HL-60/S4 (cell line): Measurements from ENCODE around the gene PRDM2.

Experiments used
- in situ Hi-C: fragments of 300-500 bp; cut with MboI; formaldehyde crosslinking; loops from 2 replicates; pipeline ENCODE4 v1.14.3; 2022; ENCODE audit warnings: low sequenced_read_pairs

PRDM2 gene

DNA sequence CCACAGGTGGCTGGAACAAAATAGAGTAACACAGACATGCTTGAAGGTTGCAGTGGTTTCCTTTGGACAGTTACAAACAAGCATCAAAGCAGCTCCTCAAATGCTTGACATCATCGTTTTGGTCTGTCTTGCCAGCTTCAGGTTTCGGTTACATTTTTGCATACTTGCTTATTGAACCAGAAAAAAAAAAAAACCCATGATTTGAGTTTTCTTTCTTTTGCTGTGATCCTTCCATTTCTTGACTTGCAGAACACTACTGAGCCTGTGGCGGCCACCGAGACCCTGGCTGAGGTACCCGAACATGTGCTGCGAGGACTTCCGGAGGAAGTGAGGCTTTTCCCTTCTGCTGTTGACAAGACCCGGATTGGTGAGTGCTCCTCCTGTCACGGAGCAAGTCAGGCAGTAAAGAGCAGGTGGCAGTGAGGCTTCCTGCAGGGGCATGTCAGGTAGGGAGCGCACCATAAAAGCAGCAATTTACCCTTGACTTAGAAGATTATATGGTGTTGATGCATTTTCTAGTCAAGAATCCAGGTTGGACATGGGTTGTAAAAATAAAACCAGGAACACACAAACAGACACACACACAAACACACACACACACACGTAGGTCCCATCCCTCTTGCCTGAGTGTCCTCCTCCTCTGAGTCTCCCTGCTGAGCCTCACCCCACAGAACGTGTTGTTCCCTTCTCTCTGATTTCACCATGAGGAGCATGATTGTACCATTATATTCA, 30.9 kb downstream of the PRDM2 start:
- in situ Hi-C loops = no loop called here

DNA sequence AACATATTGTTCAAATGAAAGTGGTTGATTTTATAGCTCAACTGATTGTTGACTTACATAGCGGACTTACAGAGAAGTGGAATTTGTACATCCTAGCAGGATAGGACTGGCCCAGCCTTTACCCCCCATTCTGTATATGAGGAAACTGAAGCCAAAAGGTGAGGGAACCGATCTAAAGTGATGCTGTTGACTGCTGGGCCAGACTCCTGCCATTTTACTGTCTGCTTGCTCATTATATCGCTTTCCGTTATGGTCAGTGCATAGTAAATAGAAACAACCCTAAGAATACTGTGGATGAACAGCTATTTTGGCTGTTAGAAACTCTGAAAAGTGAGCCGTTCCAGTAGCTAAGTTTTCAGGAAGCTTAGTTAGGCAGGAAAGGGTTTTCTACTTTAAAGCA, 31.9 kb downstream of the PRDM2 start:
- in situ Hi-C loops = no loop called here

DNA sequence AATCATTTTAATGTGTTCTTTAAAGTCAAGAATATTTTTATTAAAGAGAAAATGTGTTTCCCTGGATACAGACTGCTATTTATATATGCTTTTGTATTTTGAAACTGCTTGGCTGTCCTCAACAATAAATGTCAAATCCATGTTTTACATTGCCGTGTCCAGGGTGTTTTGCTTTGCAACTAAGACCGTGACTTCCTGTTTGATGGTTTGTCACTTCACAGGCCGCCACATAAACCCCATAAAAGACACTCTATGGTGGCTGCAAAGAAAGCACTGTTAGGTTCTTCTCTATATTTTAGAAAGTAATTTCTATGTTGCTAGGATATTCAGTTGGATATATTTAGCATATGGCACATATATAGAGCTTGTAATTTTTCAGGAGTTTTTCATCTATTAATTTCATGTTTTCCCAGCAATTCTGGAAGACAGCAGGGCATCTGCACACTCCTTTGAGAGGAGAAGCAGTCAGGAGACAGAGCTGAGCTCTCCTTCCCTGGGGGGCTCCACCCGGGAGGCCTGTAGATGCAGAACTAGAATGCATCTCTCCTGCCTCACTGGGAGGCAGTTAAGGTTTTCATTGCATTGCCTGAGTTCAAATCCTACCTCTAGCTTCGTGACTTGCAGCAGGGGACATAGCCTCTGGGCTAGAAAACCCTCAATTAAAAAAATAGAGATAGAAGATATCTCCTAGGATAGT, 33.1 kb downstream of the PRDM2 start:
- in situ Hi-C loops = no loop called here

DNA sequence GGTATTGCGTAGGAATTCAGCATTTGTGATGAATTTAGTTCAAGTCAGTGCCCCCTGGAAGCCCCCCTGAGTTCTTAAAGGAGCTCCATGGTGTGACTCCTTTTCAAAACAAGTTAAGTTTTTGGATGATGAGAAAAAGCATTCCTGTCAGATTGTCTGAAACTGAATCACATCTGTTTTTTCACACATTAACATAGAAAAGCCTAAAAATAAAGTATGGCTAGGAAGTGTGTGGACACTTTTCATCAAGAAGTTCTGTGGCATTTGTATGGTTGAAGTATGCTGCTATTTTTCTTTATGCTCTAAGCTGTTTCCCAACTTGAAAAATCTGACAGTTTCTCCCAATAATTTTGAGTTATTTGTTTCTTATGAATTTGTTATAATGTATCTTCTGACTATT, 33.7 kb downstream of the PRDM2 start:
- in situ Hi-C loops = no loop called here

DNA sequence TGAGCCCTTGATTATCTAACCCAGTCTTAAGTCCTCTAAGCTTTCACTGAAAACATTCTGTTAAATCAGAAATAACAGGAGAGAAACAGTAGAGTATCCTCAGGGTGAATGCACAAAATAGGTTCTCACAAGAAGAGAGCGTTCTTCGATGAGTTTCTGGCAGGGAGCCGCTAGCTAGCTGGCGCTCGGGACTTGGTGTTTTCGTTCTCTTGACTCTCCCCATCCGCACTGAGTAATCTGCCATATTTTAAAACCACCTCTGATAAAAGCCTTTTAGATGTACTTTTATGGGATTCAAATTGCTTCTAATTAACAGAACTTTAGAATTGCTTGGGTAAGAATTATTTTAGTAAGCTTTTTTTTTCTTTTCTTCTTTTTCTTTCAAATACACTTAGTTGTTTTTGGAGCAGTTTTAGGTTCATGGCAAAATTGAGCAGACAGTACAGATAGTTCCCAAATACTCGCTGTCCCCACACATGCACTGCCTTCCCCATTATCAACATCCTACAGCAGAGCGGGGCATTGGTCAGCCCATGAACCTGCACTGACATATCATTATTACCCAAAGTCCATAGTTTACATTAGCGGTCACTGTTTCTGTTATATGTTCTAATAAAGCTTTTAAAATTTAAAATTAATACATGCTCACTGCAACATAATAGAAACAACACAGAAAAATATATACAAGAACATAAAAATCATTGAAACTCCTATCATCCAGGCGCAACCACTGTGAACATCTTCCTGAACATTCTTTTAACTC, 35.4 kb downstream of the PRDM2 start:
- in situ Hi-C loops = no loop called here

DNA sequence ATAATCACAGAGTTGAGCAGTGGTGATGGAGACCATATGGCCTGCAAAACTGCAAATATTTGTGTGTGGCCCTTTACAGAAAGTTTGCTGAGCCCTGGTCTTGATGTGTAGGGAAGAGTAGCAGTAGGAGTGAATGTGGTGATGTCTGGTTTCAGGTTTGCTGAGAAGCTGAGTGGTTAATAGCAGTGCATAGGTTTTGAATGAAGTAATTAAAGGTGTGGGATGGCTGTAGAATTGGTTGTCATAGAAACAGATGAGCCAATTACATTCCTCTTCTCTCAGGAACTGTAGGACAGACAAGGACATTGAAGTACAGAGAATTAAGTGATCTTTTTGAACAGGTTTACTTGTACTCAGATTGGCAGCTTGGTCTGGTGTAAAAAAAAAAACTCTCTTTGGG, 37.4 kb downstream of the PRDM2 start:
- in situ Hi-C loops = no loop called here

DNA sequence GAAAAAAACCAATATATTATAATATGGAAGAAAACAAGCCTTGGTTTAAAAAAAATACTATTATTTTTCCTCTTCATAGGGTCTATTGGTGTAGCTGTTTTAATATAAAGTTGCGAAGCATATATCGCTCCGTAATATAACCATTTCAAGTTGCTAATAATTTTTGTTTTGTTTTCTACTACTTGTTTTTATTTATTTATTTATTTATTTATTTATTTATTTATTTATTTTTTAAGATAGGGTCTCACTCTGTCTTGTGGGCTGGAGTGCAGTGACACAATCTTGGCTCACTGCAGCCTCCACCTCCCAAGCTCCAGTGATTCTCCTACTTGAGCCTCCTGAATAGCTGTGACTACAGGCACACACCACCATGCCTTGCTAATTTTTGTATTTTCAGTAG, 46.4 kb downstream of the PRDM2 start:
- in situ Hi-C loops = no loop called here

DNA sequence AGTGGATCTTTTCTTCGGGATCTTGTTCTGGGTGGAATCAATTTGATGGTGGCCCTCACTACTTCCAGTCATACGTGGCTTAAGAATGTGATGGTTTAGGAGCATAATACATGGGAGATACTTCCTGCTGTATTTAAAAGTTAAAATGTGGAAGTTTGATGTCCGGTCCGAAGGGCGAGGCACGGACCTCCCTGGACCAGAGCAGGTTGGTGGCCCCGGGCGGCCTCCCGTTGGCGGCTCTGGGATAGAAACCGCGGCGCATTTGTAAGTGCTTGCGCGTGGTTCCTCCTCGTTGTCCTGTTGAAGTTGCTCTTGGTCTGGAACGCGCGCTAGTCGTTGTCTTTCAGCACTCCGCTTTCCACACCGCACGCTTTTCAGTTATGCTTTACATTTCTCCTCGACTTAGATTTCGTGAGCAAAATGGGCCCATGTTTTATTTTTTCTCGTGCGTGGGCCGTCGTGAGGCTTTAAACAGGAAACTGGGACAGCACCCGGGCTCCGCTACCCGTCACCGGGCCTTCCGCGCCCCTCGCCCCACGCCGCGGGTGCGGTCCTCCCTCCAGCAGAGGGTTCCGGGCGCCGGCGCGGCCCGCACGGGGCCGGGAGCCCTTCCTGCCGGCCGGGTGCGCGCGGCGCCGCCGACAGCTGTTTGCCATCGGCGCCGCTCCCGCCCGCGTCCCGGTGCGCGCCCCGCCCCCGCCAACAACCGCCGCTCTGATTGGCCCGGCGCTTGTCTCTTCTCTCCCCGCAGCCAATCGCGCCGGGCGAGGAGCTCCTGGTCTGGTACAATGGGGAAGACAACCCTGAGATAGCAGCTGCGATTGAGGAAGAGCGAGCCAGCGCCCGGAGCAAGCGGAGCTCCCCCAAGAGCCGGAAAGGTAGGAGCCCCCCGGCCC, 48.9 kb downstream of the PRDM2 start:
- in situ Hi-C loops = no loop called here

DNA sequence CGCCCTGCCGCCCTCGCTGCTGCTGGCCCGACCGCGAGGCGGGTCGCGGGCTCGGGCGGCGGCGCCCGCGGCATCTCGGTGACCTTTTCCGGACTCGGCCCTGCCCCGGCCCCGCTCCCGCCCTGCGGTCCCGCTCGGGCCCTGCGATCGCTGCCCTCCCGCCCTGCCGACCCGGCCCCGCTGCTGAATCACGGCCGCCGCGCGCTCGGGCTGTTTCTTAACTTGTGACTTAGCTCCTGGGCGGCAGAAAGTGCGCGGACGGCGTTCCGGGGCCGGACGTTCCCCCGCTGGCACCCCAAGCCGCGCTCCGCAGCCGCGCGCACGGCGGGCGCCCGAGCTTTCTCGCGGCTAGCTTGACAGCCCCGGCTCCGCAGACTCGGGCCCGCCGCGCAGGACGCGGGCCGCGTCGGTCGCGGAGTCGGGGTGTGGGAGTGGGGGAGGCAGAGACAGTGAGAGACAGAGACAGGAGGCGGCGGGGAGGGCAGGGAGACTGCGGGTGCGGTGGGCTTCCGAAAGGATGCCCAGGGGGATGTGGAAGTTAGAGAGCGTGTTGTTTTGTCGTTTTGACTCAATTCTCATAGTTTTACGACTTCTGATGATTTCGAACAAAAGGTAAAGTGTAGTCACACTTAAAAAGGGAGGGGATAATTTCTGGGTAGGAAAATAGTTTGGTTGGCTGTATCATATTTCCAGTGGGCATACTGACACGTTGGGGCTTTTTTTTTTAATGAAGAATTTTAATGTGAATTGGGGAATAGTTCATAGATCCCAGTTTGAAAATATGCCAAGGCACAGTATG, 49.8 kb downstream of the PRDM2 start:
- in situ Hi-C loops = no loop called here

DNA sequence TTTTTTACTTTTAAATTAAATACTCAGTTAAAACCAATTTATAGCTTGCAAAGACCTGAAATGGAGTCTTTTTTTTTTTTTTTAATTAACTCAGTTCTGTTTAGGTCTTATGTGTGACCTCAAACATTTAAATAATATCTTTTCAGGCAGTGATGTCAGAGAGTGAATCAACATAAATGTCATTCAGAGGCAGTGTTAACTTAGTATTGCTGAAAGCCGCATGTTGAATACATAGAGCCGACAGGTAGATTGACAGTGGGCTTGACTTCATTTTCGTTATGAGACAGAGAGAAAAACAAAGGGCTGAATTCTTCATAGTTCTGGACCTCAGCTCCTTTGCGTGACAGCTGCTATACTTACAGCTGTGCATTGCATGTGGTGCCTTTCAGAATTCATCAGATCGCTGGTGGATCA, 51.5 kb downstream of the PRDM2 start:
- in situ Hi-C loops = no loop called here

DNA sequence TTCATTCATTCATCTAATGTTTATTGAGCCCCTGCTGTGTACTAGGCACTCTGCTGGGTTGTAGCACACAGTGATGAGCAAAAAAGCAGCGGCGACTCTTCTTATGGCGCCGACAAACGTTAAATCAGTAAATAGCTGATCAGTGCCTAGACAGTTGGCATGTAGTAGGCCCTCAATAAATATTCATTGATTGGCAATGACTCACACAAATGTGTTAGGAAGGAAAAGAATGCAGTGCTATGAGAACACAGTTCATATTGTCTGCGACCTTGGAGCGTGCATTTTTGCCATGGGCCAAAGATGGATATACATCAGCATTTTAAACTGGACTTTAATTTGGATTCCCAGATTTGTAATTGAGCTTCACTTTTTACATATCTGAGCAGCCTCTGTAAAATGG, 52.0 kb downstream of the PRDM2 start:
- in situ Hi-C loops = no loop called here

DNA sequence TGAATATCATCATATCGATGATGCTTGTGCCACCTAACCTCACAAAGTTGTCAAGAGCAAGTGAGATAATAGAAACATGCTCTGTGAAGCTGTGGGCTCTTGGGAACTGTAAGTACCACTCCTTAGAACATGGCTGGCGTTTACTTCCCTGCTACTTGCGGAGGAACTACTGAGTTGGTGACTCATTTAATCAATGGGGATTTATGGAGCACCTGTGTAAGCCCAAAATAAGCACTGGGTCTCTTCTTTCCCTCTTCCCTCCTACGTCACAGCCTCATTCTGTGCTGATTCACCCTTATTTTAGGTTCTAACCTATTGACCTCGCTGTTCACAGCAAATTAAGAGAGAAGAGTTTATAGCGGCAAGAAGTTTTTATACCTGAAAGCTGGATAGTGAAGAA, 52.9 kb downstream of the PRDM2 start:
- in situ Hi-C loops = no loop called here

DNA sequence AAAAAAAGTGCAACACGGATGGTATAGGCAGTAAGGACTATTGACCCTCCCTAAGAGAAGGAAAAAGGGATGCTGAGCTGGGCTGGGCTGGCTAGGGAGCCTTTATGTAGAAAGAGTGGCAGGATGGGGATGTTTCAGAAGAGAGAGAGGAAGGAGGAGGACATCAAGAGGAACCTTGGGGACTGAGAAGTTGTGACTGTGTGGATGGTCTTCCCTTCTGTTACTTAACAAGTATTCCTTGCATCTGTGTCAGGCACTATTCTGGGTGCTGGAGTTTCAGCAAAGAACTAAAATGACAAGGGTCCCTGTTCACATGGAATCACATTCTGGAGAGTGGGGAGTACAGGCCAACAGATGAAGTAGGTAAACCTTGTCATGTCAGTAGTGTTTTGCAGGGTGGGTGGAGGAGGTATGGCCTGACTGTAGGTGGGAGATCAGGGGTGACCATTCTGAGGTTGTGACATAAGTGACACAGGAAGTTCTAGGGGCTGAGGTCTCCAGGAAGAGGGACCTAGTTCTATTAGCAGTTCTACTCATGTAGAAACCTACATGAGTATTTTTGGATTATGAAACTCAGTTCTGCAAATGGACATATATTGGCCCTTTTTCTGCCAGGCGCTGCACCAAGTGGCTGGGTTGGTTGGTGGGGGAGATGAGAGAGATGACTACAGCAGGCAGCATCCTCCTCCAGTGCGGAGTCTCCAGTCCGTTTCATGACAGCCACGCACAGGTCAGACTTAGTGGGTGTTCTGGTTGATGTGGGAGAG, 53.8 kb downstream of the PRDM2 start:
- in situ Hi-C loops = no loop called here

DNA sequence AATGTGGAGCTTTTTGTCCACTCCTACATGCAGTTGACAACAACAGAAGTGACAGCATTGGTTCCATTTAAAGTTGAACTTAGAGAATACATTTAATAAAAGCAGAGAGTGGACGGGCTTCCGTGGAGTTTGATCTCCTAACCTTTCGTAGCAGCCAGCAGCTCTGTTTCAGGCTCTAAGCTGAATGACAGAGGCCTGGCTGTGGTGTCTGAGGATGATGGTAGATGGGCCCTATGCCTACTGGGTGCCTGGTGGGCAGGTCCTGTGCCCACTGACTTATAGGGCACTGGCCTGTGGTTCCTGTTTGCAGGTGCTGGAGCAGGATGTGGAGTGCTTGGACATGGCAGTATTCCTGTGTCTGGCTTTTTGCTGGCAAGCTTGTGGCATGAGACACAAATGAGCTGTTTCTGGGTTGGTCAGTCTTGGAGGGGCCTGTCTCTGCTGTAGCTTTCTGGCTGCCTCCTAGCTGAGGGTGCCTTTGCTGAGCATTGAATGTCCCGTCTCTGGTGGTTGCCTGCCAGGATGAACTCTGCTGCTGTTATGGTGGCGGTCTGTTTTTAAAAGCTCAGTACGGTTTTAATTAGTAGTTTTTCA, 54.6 kb downstream of the PRDM2 start:
- in situ Hi-C loops = no loop called here

DNA sequence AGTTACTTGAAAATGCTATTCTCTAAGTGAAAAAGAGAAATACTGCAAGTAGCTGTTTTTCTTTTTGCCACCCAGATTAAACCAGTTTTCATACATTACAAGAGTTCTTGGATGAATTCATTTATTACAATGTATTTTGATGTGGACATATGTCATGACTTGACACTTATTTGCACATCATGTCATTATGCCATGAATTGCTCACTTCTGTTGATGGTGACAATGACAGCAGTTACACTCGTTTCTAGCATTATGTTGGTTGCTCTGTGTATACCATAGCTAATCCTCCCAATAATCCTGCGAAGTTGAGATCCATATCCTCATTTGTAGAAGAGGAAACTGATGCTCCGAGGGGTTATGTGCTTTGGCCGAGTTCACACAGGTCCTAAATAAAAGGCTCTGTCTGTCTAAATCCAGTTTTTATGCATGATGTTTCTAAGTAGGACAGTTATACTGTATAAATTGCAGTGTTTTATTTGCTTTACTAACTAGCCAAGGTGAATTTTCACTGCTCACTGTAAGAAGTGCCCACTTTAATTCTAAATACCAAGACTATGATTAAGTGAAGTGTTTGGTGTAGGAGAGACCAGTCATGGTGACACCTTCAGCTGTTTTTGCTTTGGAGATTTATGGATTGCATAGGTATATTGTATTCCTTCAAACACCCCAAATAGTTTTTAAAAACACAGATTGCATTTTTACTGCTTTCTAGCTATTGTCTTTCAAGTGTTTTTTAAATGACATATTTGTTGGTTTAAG, 56.7 kb downstream of the PRDM2 start:
- in situ Hi-C loops = no loop called here

DNA sequence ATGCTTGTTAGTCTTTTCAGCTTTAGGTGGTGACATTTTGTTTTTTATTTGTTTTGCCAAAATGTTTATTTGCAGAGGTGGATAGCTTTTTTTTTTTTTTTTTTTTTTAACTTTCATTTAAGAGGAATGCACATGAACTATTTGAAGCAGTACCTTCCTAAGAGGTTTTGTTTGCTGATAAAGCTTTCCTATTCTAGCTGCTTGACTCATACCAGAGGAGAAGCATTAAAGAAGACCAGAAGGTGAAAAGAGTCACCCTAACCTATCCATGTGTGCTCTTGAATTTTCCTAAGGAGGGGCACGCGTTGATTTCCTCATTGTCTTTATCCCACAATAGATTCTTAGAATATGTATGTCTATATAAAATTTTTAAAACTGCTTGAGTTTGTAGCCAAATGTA, 57.7 kb downstream of the PRDM2 start:
- in situ Hi-C loops = no loop called here

DNA sequence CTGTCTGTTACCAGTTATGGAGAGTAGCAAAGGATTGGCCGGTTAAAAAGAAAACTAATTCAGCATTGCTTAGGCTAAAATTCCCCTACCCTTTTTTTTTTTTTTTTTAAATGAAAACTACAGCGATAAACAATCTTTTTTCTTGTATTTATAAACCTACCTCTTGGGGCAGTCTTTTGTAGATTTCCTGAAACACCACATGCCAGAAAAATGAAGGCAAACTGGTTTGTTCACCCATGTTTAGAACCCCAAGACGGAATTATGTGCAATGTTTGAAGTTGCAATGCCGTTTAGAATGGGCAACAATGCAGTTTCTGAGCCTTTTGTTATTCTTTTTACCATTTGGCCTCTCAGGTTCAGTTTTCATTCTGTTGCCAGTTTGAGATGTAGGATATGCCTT, 59.1 kb downstream of the PRDM2 start:
- in situ Hi-C loops = no loop called here

DNA sequence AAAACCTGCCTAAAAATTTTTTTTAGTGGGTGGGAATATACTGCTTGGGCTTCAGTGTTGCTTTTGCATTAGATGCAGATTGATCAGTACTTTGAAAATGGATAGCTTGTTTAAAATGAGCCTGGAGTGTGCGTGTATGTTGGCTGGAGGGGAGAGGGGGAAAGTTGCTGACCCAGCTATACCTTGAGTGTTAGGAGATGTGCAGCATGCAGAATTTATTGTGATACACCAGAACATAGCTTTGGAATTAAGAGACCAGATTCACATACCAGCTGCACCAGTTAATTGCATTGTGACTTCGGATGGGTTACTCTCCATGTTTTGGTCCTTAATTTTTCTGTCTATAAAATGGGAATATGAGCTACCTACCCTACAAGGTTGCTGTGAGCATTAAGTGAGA, 60.4 kb downstream of the PRDM2 start:
- in situ Hi-C loops = no loop called here
